CD4-positive, alpha-beta T cell (primary cell): ENCODE results near the gene CHRNA9. TPM values are rescaled to one million over a fixed set of nuclear protein-coding genes. Genes with fewer than 3 reads are reported as not detected.

Experiments used
- ATAC-seq: fragments of 200-7000 bp; cut with Tn5 transposase; one replicate; pipeline ENCODE4 v1.10.0; 2022; ENCODE audit warnings: mild to moderate bottlenecking; ENCODE audit not compliant: poor library complexity
- CTCF ChIA-PET: fragments of 350-600 bp; sonication (Branson Sonifier 250); formaldehyde crosslinking; loops from one replicate; lab custom pipeline; 2021; ENCODE audit warnings: antibody characterized with exemption, inconsistent platforms; lab: Charles Lee
- POLR2A ChIA-PET: fragments of 350-600 bp; sonication (Branson Sonifier 250); formaldehyde crosslinking; loops from one replicate; lab custom pipeline; 2021; ENCODE audit warnings: antibody characterized with exemption, inconsistent platforms; lab: Charles Lee
- DNase-seq, 14 experiments: peaks; one replicate each; pipeline ENCODE4 v3.0.0-alpha.2; 2013 to 2020; ENCODE audit warnings: mixed read lengths in 2 of 14
- H3K27ac ChIP-seq, 2 donors: one replicate each; pipeline versions ENCODE4 v1.5.1 to v1.7.0; 2013; ENCODE audit warnings: low read length in 2 of 2, low read depth in 1 of 2, mild to moderate bottlenecking in 1 of 2
- H3K27me3 ChIP-seq, 2 experiments: 1 replicate in 1 of 2; 2 replicates in 1 of 2; pipeline versions ENCODE4 v1.6.1 to v1.7.0; 2013; ENCODE audit warnings: low read length in 2 of 2, control low read depth in 1 of 2, mild to moderate bottlenecking in 1 of 2, moderate library complexity in 1 of 2; ENCODE audit not compliant: insufficient read depth in 2 of 2, control insufficient read depth in 1 of 2
- H3K36me3 ChIP-seq: one replicate; pipeline ENCODE4 v1.6.1; 2013; ENCODE audit warnings: low read length, control low read depth; ENCODE audit not compliant: insufficient read depth
- H3K4me1 ChIP-seq: one replicate; pipeline ENCODE4 v1.6.1; 2013; ENCODE audit warnings: low read length, control low read depth; ENCODE audit not compliant: insufficient read depth
- H3K4me3 ChIP-seq: one replicate; pipeline ENCODE4 v1.5.1; 2013; ENCODE audit warnings: mild to moderate bottlenecking, low read length, moderate library complexity
- H3K9me3 ChIP-seq, 2 experiments: 1 replicate in 1 of 2; 2 replicates in 1 of 2; pipeline versions ENCODE4 v1.6.1 to v1.7.0; 2013; ENCODE audit warnings: low read length in 2 of 2, mild to moderate bottlenecking in 2 of 2, control low read depth in 1 of 2, moderate library complexity in 1 of 2; ENCODE audit not compliant: control insufficient read depth in 1 of 2, insufficient read depth in 1 of 2
- H3K27ac Mint-ChIP-seq: one replicate; pipeline ENCODE4 v1.8.0; 2020; ENCODE audit warnings: mixed read lengths
- H3K27me3 Mint-ChIP-seq: one replicate; pipeline ENCODE4 v1.8.0; 2021; ENCODE audit warnings: mixed read lengths
- H3K36me3 Mint-ChIP-seq: one replicate; pipeline ENCODE4 v1.8.0; 2021; ENCODE audit warnings: low read depth, mixed read lengths
- H3K4me1 Mint-ChIP-seq: one replicate; pipeline ENCODE4 v1.8.0; 2021; ENCODE audit warnings: low read depth, mixed read lengths
- H3K4me3 Mint-ChIP-seq: one replicate; pipeline ENCODE4 v1.8.0; 2020; ENCODE audit warnings: mild to moderate bottlenecking, mixed read lengths
- H3K9me3 Mint-ChIP-seq: one replicate; pipeline ENCODE4 v1.8.0; 2020; ENCODE audit warnings: mixed read lengths
- intact Hi-C, 2 experiments: fragments of 100-400 bp; cut with DNase I in 1 of 2; cut with micrococcal nuclease in 1 of 2; formaldehyde crosslinking; loops; one replicate each; pipeline versions ENCODE4 v1.15.1 to v1.9.0; 2023 to 2025; cut with DNase I, micrococcal nuclease
- total RNA-seq, 174 experiments: library from RNA in 2 of 174; stranded (reverse) in 2 of 174; gene quantifications; one replicate each; pipeline ENCODE4 v1.2.3 and lab custom pipeline; 2021 to 2026
- TF ChIP-seq, protein P1 (sequence below): fragments of 200-600 bp; IDR thresholded peaks from one replicate; pipeline ENCODE4 v1.8.0; 2022; ENCODE audit warnings: antibody characterized with exemption, mild to moderate bottlenecking

CHRNA9 gene
- total RNA-seq, 2 experiments from 2014 or later, result not detected

DNA sequence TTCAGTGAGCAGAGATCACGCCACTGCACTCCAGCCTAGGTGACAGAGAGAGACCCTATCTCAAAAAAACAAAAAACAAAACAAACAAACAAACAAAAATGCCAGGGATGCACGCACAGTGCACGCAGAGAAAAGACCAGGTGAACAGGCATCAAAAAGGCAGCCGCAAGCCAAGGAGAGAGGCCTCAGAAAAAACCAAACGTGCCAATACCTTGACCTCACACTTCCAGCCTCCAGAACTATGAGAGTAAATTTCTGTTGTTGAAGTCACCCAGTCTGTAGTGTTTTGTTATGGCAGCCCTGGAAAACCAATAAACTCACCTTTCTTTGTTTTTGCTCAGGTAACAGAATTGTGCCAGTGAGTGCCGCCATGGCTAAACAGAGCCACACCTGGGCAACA is 66.0 kb downstream of the CHRNA9 start:
- ATAC-seq (no peak), DNase-seq (no peak)
- H3K27ac Mint-ChIP-seq, result no peak overlapping the region
- H3K4me3 Mint-ChIP-seq, result no peak overlapping the region
- H3K36me3 Mint-ChIP-seq, result no peaks in the 10 kb centered on the region
- H3K9me3 ChIP-seq, result no peaks in the 10 kb centered on the region
- H3K9me3 Mint-ChIP-seq, result no peaks in the 10 kb centered on the region
- H3K4me3 ChIP-seq, result no peak overlapping the region
- POLR2A ChIA-PET, result no interaction called here
- no peak overlapping the region for H3K27ac ChIP-seq
- no peaks in the 10 kb centered on the region for H3K4me1 ChIP-seq
- CTCF ChIA-PET, result no interaction called here
- no peaks in the 10 kb centered on the region for H3K27me3 Mint-ChIP-seq
- H3K27me3 ChIP-seq, result no peaks in the 10 kb centered on the region
- TF ChIP-seq, protein P1, sequence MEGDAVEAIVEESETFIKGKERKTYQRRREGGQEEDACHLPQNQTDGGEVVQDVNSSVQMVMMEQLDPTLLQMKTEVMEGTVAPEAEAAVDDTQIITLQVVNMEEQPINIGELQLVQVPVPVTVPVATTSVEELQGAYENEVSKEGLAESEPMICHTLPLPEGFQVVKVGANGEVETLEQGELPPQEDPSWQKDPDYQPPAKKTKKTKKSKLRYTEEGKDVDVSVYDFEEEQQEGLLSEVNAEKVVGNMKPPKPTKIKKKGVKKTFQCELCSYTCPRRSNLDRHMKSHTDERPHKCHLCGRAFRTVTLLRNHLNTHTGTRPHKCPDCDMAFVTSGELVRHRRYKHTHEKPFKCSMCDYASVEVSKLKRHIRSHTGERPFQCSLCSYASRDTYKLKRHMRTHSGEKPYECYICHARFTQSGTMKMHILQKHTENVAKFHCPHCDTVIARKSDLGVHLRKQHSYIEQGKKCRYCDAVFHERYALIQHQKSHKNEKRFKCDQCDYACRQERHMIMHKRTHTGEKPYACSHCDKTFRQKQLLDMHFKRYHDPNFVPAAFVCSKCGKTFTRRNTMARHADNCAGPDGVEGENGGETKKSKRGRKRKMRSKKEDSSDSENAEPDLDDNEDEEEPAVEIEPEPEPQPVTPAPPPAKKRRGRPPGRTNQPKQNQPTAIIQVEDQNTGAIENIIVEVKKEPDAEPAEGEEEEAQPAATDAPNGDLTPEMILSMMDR, result no peak
- no peaks in the 10 kb centered on the region for H3K4me1 Mint-ChIP-seq
- intact Hi-C loops, result no loop called here
- no peaks in the 10 kb centered on the region for H3K36me3 ChIP-seq

DNA sequence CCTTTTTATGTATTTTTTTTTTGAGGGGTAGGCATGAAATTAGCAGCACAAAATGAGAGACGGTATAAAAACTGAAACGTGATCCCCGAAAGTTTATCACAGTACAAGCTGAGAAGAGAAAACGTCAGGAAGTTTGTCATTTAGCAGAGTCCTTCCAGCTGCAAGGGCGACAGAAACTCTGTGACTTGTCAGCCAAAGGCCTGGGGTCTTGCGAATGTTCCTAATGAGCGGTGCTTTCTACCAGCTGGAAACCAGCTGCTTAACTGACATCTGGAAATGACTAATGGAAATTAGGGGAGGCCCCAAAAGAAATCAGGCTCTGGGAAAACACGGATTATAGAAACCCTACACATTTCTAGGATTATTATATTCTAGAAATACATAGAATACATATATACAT is 66.5 kb downstream of the CHRNA9 start:
- no peak overlapping the region for H3K4me3 Mint-ChIP-seq
- H3K27ac Mint-ChIP-seq, result no peak overlapping the region
- Histone ChIP-seq H3K4me1 (no peaks in the 10 kb centered on the region), H3K4me3 (no peak overlapping the region), H3K9me3 (peaks cover 0 to 4% of the 10 kb centered on the region in 2 experiments), H3K27ac (no peak overlapping the region), H3K27me3 (no peaks in the 10 kb centered on the region), H3K36me3 (no peaks in the 10 kb centered on the region)
- TF ChIP-seq, protein P1, result no peak
- DNase-seq (no peak), ATAC-seq (no peak)
- POLR2A ChIA-PET, result no interaction called here
- no peaks in the 10 kb centered on the region for H3K4me1 Mint-ChIP-seq
- H3K9me3 Mint-ChIP-seq, result no peaks in the 10 kb centered on the region
- intact Hi-C loops, result no loop called here
- H3K27me3 Mint-ChIP-seq, result no peaks in the 10 kb centered on the region
- CTCF ChIA-PET, result no interaction called here
- H3K36me3 Mint-ChIP-seq, result no peaks in the 10 kb centered on the region

DNA sequence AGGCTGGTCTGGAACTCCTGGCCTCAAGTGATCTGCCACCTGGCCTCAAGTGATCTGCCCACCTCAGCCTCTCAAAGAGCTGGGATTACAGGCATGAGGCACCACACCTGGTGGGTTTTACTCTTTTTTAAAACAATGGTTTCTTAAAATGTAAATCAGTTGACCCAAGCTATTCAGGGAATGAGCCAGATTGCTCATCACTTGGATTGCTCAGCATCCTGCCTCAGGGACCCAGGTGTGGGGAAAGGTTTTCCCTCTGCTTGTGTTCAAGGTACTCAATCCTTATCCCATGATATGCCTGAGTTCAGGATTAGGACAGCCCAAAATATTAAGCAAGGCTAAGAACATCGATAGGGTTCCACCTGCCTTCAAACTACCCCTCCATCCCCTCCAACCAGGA is 67.4 kb downstream of the CHRNA9 start:
- TF ChIP-seq, protein P1, result no peak
- intact Hi-C loops, result no loop called here
- Histone ChIP-seq H3K27me3 (no peaks in the 10 kb centered on the region), H3K4me3 (no peak overlapping the region), H3K4me1 (no peaks in the 10 kb centered on the region), H3K27ac (no peak overlapping the region), H3K9me3 (peaks cover 0 to 8% of the 10 kb centered on the region in 2 experiments), H3K36me3 (no peaks in the 10 kb centered on the region)
- no peak overlapping the region for H3K4me3 Mint-ChIP-seq
- no peaks in the 10 kb centered on the region for H3K4me1 Mint-ChIP-seq
- CTCF ChIA-PET, result no interaction called here
- no peaks in the 10 kb centered on the region for H3K27me3 Mint-ChIP-seq
- ATAC-seq (no peak), DNase-seq (no peak)
- peaks cover 5% of the 10 kb centered on the region for H3K9me3 Mint-ChIP-seq
- no peak overlapping the region for H3K27ac Mint-ChIP-seq
- POLR2A ChIA-PET, result no interaction called here
- H3K36me3 Mint-ChIP-seq, result no peaks in the 10 kb centered on the region
